NCI-H128 (cell line): ENCODE data around the gene MARVELD2.
"Not testable (repeated sequence)": the region's sequence is repeated elsewhere in the genome, so short reads cannot be mapped to it uniquely, and the experiment has no call there.

Experiments used
- DNase-seq: peaks from one replicate; lab custom pipeline; 2025; ENCODE audit not compliant: unreplicated experiment; lab: John Stamatoyannopoulos, UW

The MARVELD2 gene

GRCh38 chr5:69449511-69449910 lies 34.6 kb downstream of the MARVELD2 start:
- DNase-seq, result no peak

DNA sequence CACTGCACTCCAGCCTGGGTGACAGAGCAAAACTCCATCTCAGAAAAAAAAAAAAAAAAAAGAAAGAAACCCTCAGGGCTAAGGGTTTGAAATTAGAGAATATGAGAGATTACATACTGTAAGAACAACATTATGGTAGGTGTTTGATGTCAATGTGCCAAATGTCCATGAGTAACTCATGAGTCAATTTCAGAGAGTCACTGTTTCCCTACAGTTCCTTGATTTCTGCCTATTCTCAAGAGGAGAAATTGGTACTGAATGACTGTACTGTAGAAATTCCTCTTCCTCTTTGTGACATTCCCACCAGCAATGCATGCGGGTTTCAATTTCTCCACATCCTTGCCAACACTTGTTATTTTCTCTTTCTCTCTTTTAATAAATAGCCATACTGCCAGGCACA lies 35.2 kb downstream of the MARVELD2 start:
- DNase-seq, result no peak

GRCh38 chr5:69450527-69450926 lies 35.6 kb downstream of the MARVELD2 start:
- DNase-seq, result not testable (repeated sequence)

DNA sequence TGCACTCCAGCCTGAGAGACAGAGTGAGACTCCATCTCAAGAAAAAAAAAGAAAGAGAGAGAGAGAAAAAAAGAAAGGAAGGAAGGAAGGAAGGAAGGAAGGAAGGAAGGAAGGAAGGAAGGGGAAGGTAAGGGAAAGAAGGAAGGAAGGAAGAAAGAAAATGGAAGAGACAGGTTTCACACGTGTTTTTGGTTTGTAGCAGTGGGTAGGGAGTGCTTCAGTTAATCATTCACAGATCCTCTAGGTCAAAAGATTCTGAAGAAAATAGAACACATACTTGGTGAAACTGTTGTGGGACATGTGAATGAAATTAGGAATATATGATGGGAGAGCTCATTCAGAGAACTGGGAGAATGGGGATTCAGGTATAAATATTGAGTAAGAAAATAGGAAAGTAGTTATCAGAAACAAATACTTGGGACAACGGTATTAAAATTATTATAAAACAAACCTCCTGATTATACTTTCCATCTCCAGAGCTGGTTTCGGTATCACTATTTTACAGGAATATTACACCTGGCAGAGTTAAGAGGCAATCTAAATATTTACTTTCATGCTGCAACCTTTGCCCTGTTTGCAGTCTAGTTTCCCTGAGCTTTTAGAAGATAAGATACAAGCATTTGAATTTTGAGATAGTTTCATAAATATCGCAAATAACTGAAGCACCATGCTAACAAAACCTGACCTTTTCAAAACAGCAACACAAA lies 37.2 kb downstream of the MARVELD2 start:
- no peak for DNase-seq

GRCh38 chr5:69453487-69453886 lies 38.6 kb downstream of the MARVELD2 start:
- not testable (repeated sequence) for DNase-seq

DNA sequence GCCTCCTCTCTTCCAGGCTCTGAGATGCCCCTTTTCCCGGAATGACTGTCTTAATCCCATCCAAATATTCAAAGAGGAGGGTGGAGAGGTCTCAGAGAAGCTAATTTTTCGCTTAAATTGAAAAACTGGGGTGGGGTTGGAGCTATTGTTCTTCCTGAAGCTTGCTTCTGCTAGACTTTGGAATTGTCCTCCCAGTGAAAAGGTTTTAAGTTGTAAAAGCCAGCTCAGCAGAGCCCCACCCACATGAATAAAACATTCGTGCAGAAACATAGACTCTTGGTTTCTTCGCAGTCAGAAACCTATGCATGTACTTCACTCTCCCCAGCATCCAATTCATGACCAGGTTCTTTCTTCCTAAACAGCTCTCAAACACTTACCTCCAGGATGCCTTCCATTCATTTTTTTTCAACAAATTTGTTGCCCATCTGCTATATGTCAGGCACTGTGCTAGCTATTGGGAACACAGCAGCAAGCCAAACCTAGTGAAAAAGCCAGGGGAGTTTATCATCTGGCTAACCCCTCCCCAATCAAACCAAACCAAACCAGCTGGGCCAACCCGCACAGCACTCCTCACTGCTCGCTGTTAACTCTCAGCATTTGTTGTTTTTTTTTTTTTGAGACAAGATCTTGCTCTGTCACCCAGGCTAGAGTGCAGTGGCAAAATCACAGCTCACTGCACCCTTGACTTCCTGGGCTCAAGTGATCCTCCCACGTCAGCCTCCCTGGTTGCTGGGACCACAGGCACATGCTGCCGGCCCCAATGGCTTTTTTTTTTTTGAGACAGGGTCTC lies 39.7 kb downstream of the MARVELD2 start:
- DNase-seq, result no peak

GRCh38 chr5:69455428-69455988 lies 40.6 kb downstream of the MARVELD2 start:
- DNase-seq, result not testable (repeated sequence)

DNA sequence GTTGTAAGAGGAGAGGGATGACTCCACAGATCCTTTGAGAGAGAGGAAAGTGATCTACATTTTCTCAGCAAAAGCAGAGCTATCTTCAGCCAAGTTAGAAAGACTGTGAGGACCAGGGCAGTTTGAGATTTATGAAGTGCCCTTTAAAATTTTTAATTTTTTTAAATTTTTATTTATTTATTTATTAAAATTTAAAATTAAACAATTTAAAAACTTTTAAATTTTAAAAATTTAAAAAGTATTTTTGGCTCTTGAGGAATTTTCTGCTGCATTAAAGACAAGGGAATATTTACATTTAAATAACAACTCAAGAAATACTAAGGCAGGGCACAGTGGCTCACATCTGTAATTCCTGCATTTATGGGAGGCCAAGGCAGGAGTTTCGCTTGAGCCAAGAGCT lies 47.3 kb downstream of the MARVELD2 start:
- DNase-seq, result no peak

- DNase-seq, result not testable (repeated sequence)
Measured at GRCh38 chr5:69466375-69466774, 51.5 kb downstream of the MARVELD2 start.

DNA sequence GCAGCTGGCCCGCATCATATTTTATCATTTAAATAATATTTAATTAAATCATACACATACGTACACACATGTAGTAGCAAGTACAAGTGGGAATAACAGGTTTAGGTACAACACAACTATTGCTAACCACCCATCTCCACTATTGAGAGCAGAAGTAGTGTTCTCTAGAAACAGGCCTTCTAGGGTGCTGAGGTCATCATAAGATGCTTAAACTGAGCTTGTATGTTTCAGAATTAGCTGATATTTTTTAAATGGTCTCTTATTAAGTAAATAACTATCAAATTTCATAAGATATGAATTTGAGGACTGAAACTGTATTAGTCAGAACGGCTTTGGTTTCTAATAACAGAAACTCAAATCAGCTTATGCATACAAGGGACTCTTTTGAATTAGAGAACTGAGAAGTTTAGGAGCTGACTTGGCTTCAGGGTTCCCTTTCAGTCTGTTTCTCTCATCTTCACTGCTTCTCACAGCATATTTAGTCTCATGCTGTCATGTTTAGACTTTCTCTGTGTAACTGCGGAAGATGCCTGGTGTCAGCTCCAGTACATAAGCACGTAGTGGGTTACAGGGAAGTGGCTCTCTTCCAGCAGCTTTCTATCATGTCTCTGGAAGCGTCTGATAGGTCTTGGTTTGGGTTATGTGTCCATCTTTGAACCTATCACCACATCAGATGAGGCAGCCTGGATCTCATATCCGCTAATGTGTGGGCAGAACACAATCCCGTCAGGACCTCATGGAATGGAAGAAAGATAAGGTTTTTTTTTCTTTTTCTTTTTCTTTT lies 52.7 kb downstream of the MARVELD2 start:
- DNase-seq, result no peak

- no peak for DNase-seq
Measured at GRCh38 chr5:69468631-69469030, 53.7 kb downstream of the MARVELD2 start.

DNA sequence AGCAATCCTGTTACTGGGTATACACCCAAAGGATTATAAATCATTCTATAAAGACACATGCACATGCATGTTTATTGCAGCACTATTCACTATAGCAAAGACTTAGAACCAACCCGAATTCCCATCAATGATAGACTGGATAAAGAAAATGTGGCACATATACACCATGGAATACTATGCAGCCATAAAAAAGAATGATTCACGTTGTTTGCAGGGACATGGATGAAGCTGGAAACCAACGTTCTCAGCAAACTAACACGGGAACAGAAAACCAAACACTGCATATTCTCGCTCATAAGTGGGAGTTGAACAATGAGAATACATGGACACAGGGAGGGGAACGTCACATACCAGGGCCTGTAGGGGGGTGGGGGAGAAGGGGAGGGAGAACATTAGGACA lies 56.6 kb downstream of the MARVELD2 start:
- DNase-seq, result not testable (repeated sequence)

- DNase-seq, result not testable (repeated sequence)
Measured at GRCh38 chr5:69472535-69473143, 57.7 kb downstream of the MARVELD2 start.

GRCh38 chr5:69477170-69477569 lies 62.3 kb downstream of the MARVELD2 start:
- no peak for DNase-seq

GRCh38 chr5:69478296-69478695 lies 63.4 kb downstream of the MARVELD2 start:
- not testable (repeated sequence) for DNase-seq

- DNase-seq, result no peak
Measured at GRCh38 chr5:69484891-69485290, 70.0 kb downstream of the MARVELD2 start.

GRCh38 chr5:69485471-69485870 lies 70.6 kb downstream of the MARVELD2 start:
- no peak for DNase-seq

DNA sequence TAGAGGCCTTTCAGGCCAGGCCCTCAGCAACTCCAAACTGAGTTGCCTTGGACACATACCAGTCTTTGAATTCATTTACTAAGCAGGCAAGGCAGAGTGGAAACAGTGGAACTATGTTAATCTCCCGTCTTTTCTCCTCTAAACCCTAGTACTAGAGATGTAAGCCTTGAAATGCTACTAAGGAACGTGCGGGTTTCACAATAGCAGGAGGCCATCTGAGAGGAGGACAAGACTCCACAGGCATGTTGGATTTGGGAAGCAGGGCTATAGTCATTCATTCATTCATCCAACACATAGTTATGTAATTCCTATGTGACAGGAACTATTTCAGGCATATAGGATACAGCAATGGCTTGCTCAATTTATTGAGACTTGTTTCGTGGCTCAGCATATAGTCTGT lies 74.3 kb downstream of the MARVELD2 start:
- no peak for DNase-seq

GRCh38 chr5:69491027-69491426 lies 76.1 kb downstream of the MARVELD2 start:
- no peak for DNase-seq

- no peak for DNase-seq
Measured at GRCh38 chr5:69491838-69492390, 77.0 kb downstream of the MARVELD2 start.
